GM12878 (cell line): ENCODE results near the gene RUSC1. TPM values are rescaled to one million over a fixed set of nuclear protein-coding genes. Genes with fewer than 3 reads are reported as not detected.
A peak's percentile ranks its signal among the peaks of the same experiment; 100 is the strongest.
"Not testable (repeated sequence)": the region's sequence is repeated elsewhere in the genome, so short reads cannot be mapped to it uniquely, and the experiment has no call there.

Experiments
- ATAC-seq: fragments of 200-7000 bp; cut with Tn5 transposase; 3 replicates; pipeline ENCODE4 v1.9.1; 2020; ENCODE audit warnings: mild to moderate bottlenecking, moderate library complexity
- BruUV-seq: library from RNA; stranded (reverse); fragments of 400-500 nt; replicated peaks from 2 replicates; lab custom pipeline; 2021; lab: Mats Ljungman, UMichigan
- CTCF ChIA-PET: fragments of 300-600 bp; sonication (Branson Sonifier 250); formaldehyde crosslinking; extraction: SDS; loops from one replicate; lab custom pipeline; 2021; ENCODE audit warnings: inconsistent platforms; lab: Yijun Ruan, JAX
- POLR2A ChIA-PET: fragments of 350-600 bp; formaldehyde crosslinking; extraction: SDS; loops from one replicate; lab custom pipeline; 2021; ENCODE audit warnings: inconsistent platforms; lab: Charles Lee
- RAD21 ChIA-PET: fragments of 300-600 bp; sonication (Branson Sonifier 250); formaldehyde crosslinking; loops from one replicate; lab custom pipeline; 2023; ENCODE audit warnings: antibody characterized with exemption; ENCODE audit not compliant: unreplicated experiment; lab: Charles Lee
- SMC1A ChIA-PET: fragments of 300-600 bp; sonication (Branson Sonifier 250); formaldehyde crosslinking; loops from one replicate; lab custom pipeline; 2023; ENCODE audit not compliant: unreplicated experiment, uncharacterized antibody; lab: Charles Lee
- DNase-seq: peaks from one replicate; pipeline ENCODE4 v3.0.0-alpha.2; 2011; ENCODE audit warnings: low read depth, low spot score
- FAIRE-seq: peaks from 3 replicates; lab custom pipeline; 2011; peaks lifted over from hg19 to GRCh38; lab: Jason Lieb, UNC
- H2AFZ ChIP-seq: 2 replicates; pipeline ENCODE4 v1.6.0; 2011; ENCODE audit warnings: low read depth, low read length, control low read depth; ENCODE audit not compliant: control insufficient read depth
- H3K27ac ChIP-seq: 2 replicates; pipeline ENCODE4 v1.5.1; 2011; ENCODE audit warnings: control low read depth; ENCODE audit not compliant: control insufficient read depth, insufficient read depth
- H3K27me3 ChIP-seq, 2 experiments: replicated peaks in 1 of 2; 2 replicates each; pipeline versions ENCODE4 v1.6.0 to v1.6.1; 2011; ENCODE audit warnings: low read length in 1 of 2; ENCODE audit not compliant: control insufficient read depth in 2 of 2, insufficient read depth in 2 of 2
- H3K36me3 ChIP-seq, 2 experiments: 2 replicates each; pipeline ENCODE4 v1.5.1; 2011; ENCODE audit warnings: low read length in 1 of 2; ENCODE audit not compliant: control insufficient read depth in 2 of 2, insufficient read depth in 2 of 2
- H3K4me1 ChIP-seq: 2 replicates; pipeline ENCODE4 v1.6.1; 2011; ENCODE audit warnings: mild to moderate bottlenecking, low read length, moderate library complexity, mixed read lengths; ENCODE audit not compliant: control insufficient read depth, insufficient read depth
- H3K4me2 ChIP-seq: 2 replicates; pipeline ENCODE4 v1.6.0; 2011; ENCODE audit warnings: control low read depth; ENCODE audit not compliant: control insufficient read depth, insufficient read depth
- H3K4me3 ChIP-seq: fragments of 200-600 bp; sonication (generic); 2 replicates; pipeline ENCODE4 v1.5.1; 2016
- H3K79me2 ChIP-seq: 2 replicates; pipeline ENCODE4 v1.6.0; 2011; ENCODE audit warnings: low read length; ENCODE audit not compliant: control insufficient read depth, insufficient read depth
- H3K9ac ChIP-seq: 2 replicates; pipeline ENCODE4 v1.8.0; 2011; ENCODE audit warnings: low read length, control low read depth, mixed read lengths; ENCODE audit not compliant: control insufficient read depth, insufficient read depth
- H3K9me3 ChIP-seq: replicated peaks from 3 replicates; pipeline ENCODE4 v1.5.1; 2011; ENCODE audit warnings: mild to moderate bottlenecking, low read length; ENCODE audit not compliant: control insufficient read depth, insufficient read depth
- H4K20me1 ChIP-seq: 2 replicates; pipeline ENCODE4 v1.6.0; 2011; ENCODE audit not compliant: control insufficient read depth, insufficient read depth
- CBX5 ChIP-seq: sonication (generic); IDR thresholded peaks from 2 replicates; pipeline ENCODE4 v1.6.1; 2016; ENCODE audit warnings: low read depth, moderate library complexity, mild to moderate bottlenecking, inconsistent platforms
- POLR2AphosphoS5 ChIP-seq: IDR thresholded peaks from 2 replicates; pipeline ENCODE4 v1.6.1; 2011; ENCODE audit warnings: mild to moderate bottlenecking, low read length, inconsistent platforms
- RBBP5 ChIP-seq: fragments of 200-600 bp; sonication (generic); conservative IDR thresholded peaks from 2 replicates; pipeline ENCODE4 v1.6.1; 2016
- TCF3 ChIP-seq: IDR thresholded peaks from 2 replicates; pipeline ENCODE4 v1.6.1; 2012; ENCODE audit warnings: low read depth, mild to moderate bottlenecking, low read length, borderline replicate concordance; ENCODE audit not compliant: insufficient read depth
- WGBS: methylation state at CpG from one replicate; pipeline ENCODE4 v1.1.6; 2016; ENCODE audit warnings: low lambda C conversion rate; ENCODE audit not compliant: insufficient replicate concordance, insufficient coverage; ENCODE audit errors: missing lambda C conversion rate; 5-methylcytosine and 5-hydroxymethylcytosine counted together
- in situ Hi-C: fragments of 300-500 bp; cut with MboI; formaldehyde crosslinking; loops from 9 replicates; pipeline ENCODE4 v1.14.3; 2018; ENCODE audit warnings: mixed read lengths
- intact Hi-C: fragments of 100-400 bp; cut with micrococcal nuclease; formaldehyde crosslinking; loops from one replicate; pipeline ENCODE4 v1.14.2; 2022; ENCODE audit not compliant: unreplicated experiment
- polyA plus RNA-seq, 11 experiments: library from polyadenylated mRNA; depleted of rRNA in 4 of 11; unstranded in 6 of 11; stranded (reverse) in 5 of 11; fragments of >200 nt; fragmentation: Nextera tagmentation in 4 of 11; fragmentation: Illumina TruSeq in 1 of 11; extraction: Ambion mirVana in 4 of 11; extraction: Trizol in 1 of 11; gene quantifications; 1 replicate in 1 of 11; 2 replicates in 10 of 11; pipeline versions ENCODE4 v1.2.1 to v1.2.3, GENCODE V29; 2011 to 2016; ENCODE audit warnings: inconsistent platforms in 2 of 11, missing spikeins in 2 of 11, low read depth in 1 of 11
- total RNA-seq, 4 experiments: library from RNA; depleted of rRNA in 3 of 4; stranded (reverse); fragments of >200 nt in 3 of 4; fragmentation: Illumina TruSeq in 1 of 4; extraction: Trizol in 1 of 4; gene quantifications; 2 replicates each; pipeline versions ENCODE4 v1.2.1 to v1.2.3, GENCODE V29; 2013 to 2021
- TF ChIP-seq, protein P1 (sequence below): IDR thresholded peaks from 2 replicates; pipeline ENCODE4 v1.6.1; 2011; ENCODE audit warnings: borderline replicate concordance, low read depth, mild to moderate bottlenecking, moderate library complexity, low read length; ENCODE audit not compliant: insufficient read depth, poor library complexity, severe bottlenecking
- TF ChIP-seq, protein P2 (sequence below): fragments of 450-650 bp; IDR thresholded peaks from 2 replicates; pipeline ENCODE4 v1.6.1; 2016; ENCODE audit warnings: mild to moderate bottlenecking

RUSC1 gene
- total and polyA plus RNA-seq, 10 of the 15 experiments (the other 5 are each of a cell fraction or from before 2014, with no cell fraction given) = 1.1 to 23.7 (median 12.3) TPM

DNA sequence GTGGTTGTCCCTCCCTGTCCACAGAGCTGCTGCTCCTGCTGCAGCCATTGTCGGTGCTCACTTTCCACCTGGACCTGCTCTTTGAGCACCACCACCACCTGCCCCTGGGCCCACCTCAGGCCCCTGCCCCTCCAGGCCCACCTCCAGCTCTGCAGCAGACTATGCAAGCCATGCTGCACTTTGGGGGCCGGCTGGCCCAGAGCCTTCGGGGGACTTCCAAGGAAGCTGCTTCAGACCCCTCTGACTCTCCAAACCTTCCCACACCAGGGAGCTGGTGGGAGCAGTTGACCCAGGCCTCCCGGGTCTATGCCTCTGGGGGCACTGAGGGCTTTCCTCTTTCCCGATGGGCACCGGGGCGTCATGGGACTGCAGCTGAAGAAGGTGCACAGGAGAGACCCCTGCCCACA, 5.9 kb downstream of the RUSC1 start (continued):
- TF ChIP-seq, protein P1, sequence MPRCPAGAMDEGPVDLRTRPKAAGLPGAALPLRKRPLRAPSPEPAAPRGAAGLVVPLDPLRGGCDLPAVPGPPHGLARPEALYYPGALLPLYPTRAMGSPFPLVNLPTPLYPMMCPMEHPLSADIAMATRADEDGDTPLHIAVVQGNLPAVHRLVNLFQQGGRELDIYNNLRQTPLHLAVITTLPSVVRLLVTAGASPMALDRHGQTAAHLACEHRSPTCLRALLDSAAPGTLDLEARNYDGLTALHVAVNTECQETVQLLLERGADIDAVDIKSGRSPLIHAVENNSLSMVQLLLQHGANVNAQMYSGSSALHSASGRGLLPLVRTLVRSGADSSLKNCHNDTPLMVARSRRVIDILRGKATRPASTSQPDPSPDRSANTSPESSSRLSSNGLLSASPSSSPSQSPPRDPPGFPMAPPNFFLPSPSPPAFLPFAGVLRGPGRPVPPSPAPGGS = no peak
- no peak for TF ChIP-seq RBBP5

DNA sequence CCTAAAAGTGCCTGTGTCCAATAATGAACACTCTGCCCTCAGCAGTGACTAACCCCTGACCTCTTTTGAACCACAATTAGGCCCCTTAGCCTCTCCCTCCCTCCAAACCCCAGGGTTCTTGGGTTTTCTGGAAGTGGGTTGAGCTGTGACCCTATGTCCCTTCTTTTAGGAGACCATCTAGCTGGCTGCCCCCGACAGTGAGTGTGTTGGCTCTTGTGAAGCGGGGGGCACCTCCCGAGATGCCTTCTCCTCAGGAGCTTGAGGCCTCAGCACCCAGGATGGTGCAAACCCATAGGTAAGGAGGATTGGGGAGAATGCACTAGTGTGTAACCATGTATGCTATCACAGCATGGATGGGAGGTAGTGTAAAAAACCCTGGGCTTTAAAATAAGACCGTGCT, 7.3 kb downstream of the RUSC1 start:
- TF ChIP-seq POLR2AphosphoS5 = 0 out of 2 replicates have a peak, but pooled peaks have one; percentile 23
- no peak for TF ChIP-seq CBX5
- no peak for TF ChIP-seq TCF3
- TF ChIP-seq, protein P2, sequence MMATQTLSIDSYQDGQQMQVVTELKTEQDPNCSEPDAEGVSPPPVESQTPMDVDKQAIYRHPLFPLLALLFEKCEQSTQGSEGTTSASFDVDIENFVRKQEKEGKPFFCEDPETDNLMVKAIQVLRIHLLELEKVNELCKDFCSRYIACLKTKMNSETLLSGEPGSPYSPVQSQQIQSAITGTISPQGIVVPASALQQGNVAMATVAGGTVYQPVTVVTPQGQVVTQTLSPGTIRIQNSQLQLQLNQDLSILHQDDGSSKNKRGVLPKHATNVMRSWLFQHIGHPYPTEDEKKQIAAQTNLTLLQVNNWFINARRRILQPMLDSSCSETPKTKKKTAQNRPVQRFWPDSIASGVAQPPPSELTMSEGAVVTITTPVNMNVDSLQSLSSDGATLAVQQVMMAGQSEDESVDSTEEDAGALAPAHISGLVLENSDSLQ = no peak
- 89% methylated on average over 4 of the region's 4 CpGs for WGBS
- Histone ChIP-seq H3K4me3 (no peak overlapping the region), H3K79me2 (no peaks in the 10 kb centered on the region; the same call in 1 of the 2 replicates), H3K9ac (no peak overlapping the region), H2AFZ (no peak overlapping the region), H4K20me1 (no peaks in the 10 kb centered on the region), H3K9me3 (no peaks in the 10 kb centered on the region), H3K27me3 (no peaks in the 10 kb centered on the region), H3K4me1 (no peaks in the 10 kb centered on the region), H3K27ac (no peak overlapping the region), H3K36me3 (peaks cover 7 to 13% of the 10 kb centered on the region in 2 experiments; a peak in 3 of 4 replicates), H3K4me2 (no peak overlapping the region)
- ChIA-PET SMC1A (interaction anchor here (1.2 to 1.5 kb wide), 2 partner anchors 76 to 176 kb away, joined by 3 read pairs; no protein-coding TSS in a partner anchor), POLR2A (interaction anchor here (0.7 to 1.0 kb wide), 3 partner anchors 9 to 443 kb away, joined by 3 to 5 read pairs (median 4); no protein-coding TSS in a partner anchor), CTCF (interaction anchor here (0.6 to 9.6 kb wide), 6 partner anchors 10 to 738 kb away, joined by 3 to 225 read pairs (median 3); partner anchors contain the start of gene ENTREP3), RAD21 (no interaction called here)
- intact Hi-C loops = no loop called here
- ATAC-seq (no peak), FAIRE-seq (no peak), DNase-seq (no peak)
- in situ Hi-C loops = no loop called here
- no TSS peak for BruUV-seq

DNA sequence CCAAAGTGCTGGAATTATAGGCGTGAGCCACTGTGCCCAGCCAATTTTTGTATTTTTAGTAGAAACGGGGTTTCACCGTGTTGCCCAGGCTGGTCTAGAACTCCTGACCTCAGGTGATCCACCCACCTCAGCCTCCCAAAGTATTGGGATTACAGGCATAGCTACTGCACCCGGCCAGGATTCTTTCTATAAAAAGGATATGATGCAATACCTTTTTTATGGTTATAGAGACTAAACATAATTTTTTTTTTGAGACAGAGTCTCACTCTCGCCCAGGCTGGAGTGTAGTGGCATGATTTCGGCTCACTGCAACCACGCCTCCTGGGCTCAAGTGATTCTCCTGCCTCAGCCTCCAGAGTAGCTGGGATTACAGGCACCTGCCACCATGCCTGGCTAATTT, 8.2 kb downstream of the RUSC1 start:
- DNase-seq, ATAC-seq, H3K9me3 ChIP-seq, RAD21 ChIA-PET, H3K27me3 ChIP-seq, in situ Hi-C loops, H2AFZ ChIP-seq, H3K27ac ChIP-seq, intact Hi-C loops, BruUV-seq, H3K4me2 ChIP-seq, H3K4me1 ChIP-seq, FAIRE-seq, H3K4me3 ChIP-seq, SMC1A ChIA-PET, H3K79me2 ChIP-seq, H4K20me1 ChIP-seq, H3K9ac ChIP-seq: not testable (repeated sequence)
- CTCF ChIA-PET = interaction anchor here (1.1 to 9.6 kb wide), 3 partner anchors 9 to 76 kb away, joined by 3 to 225 read pairs (median 3); partner anchors contain the start of gene ENTREP3
- WGBS = 98% methylated on average over 7 of the region's 7 CpGs
- H3K36me3 ChIP-seq = peaks cover 7 to 13% of the 10 kb centered on the region in 2 experiments; a peak in 3 of 4 replicates
- POLR2A ChIA-PET = interaction anchor here (0.7 to 1.0 kb wide), 2 partner anchors 9 to 68 kb away, joined by 3 to 4 read pairs; no protein-coding TSS in a partner anchor
